Fibroblast of lung (primary cell): Measurements from ENCODE around the gene RNF181.

Source experiments
- EZH2 ChIP-seq: IDR thresholded peaks from 2 replicates; pipeline ENCODE4 v1.5.1; 2012; ENCODE audit warnings: low read length, control low read depth, mild to moderate bottlenecking; ENCODE audit errors: missing control alignments
- TF ChIP-seq, protein P1 (sequence below), 2 donors: IDR thresholded peaks in 1 of 2; conservative IDR thresholded peaks in 1 of 2; 1 replicate in 1 of 2; 2 replicates in 1 of 2; pipeline ENCODE4 v1.5.1; 2011 to 2012; ENCODE audit warnings: low read length in 2 of 2, control low read depth in 1 of 2, inconsistent platforms in 1 of 2, low read depth in 1 of 2, mild to moderate bottlenecking in 1 of 2

DNA sequence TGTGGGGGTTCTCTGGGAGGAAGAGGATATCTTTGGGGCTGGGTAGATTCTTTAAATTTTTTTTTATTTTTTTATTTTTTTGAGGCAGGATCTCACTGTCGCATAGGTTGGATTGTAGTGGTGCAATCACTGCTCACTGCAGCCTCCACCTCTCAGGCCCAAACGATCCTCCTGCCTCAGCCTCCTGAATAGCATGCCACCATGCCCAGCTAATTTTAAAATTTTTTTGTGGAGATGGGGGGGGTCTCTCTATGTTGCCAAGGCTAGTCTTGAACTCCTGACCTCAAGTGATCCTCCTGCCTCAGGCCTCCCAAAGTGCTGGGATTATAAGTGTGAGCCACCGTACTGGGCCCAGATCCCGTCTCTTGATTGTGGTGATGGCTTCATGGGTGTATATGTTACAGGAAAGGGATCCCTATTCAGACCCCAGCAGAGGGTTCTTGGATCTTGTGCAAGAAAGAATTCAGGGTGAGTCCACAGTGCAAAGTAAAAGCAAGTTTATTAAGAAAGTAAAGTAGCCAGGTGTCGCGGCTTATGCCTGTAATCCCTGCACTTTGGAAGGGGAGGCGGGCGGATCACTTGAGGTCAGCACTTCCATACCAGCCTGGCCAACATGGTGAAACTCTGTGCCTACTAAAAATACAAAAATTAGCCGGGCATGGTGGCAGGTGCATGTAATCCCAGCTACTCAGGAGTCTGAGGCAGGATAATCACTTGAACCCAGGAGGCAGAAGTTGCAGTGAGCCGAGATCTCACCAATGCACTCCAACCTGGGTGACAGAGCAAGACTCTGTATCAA is 18.4 kb downstream of the RNF181 start:
- TF ChIP-seq EZH2 = no peak
- TF ChIP-seq, protein P1, sequence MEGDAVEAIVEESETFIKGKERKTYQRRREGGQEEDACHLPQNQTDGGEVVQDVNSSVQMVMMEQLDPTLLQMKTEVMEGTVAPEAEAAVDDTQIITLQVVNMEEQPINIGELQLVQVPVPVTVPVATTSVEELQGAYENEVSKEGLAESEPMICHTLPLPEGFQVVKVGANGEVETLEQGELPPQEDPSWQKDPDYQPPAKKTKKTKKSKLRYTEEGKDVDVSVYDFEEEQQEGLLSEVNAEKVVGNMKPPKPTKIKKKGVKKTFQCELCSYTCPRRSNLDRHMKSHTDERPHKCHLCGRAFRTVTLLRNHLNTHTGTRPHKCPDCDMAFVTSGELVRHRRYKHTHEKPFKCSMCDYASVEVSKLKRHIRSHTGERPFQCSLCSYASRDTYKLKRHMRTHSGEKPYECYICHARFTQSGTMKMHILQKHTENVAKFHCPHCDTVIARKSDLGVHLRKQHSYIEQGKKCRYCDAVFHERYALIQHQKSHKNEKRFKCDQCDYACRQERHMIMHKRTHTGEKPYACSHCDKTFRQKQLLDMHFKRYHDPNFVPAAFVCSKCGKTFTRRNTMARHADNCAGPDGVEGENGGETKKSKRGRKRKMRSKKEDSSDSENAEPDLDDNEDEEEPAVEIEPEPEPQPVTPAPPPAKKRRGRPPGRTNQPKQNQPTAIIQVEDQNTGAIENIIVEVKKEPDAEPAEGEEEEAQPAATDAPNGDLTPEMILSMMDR (conservative IDR thresholded peaks at IDR 0.05 in 1 of 2, IDR thresholded peaks at IDR 0.05 in 1 of 2; ENCODE audit: low read depth in 1 of 2, low read length in 2 of 2) = no peak
